Left lung (tissue), 10 donors: ENCODE data around the gene TMEM60. TPM values are rescaled to one million over a fixed set of nuclear protein-coding genes. Genes with fewer than 3 reads are reported as not detected.

Experiments used
- ATAC-seq: fragments of 200-7000 bp; cut with Tn5 transposase; one replicate; pipeline ENCODE4 v1.9.1; 2020; ENCODE audit warnings: moderate library complexity
- DNase-seq, 4 donors: peaks; one replicate each; pipeline ENCODE4 v3.0.0-alpha.2; 2013 to 2020
- H3K27ac ChIP-seq, 2 donors: fragments of 200-600 bp; sonication (generic) in 1 of 2; one replicate each; pipeline versions ENCODE4 v1.5.0 to v1.8.0; 2020 to 2021
- H3K27me3 ChIP-seq, 2 donors: fragments of 200-600 bp; sonication (generic) in 1 of 2; one replicate each; pipeline versions ENCODE4 v1.5.0 to v1.8.0; 2020 to 2021
- H3K36me3 ChIP-seq, 2 donors: fragments of 200-600 bp; sonication (generic) in 1 of 2; one replicate each; pipeline versions ENCODE4 v1.5.0 to v1.8.0; 2020 to 2021
- H3K4me1 ChIP-seq, 2 donors: fragments of 200-600 bp; one replicate each; pipeline ENCODE4 v1.8.0; 2021
- H3K4me3 ChIP-seq, 2 donors: fragments of 200-600 bp; sonication (generic) in 1 of 2; one replicate each; pipeline versions ENCODE4 v1.5.0 to v1.8.0; 2020 to 2021; ENCODE audit warnings: mild to moderate bottlenecking in 1 of 2
- H3K9me3 ChIP-seq, 2 donors: fragments of 200-600 bp; sonication (generic) in 1 of 2; one replicate each; pipeline versions ENCODE4 v1.5.0 to v1.8.0; 2020 to 2021
- CTCF ChIP-seq, 2 donors: fragments of 200-600 bp; sonication (generic) in 1 of 2; IDR thresholded peaks; one replicate each; pipeline versions ENCODE4 v1.5.0 to v1.8.0; 2021; ENCODE audit warnings: antibody characterized with exemption in 2 of 2
- intact Hi-C, 2 donors: fragments of 100-400 bp; cut with DNase I; formaldehyde crosslinking; loops; one replicate each; pipeline versions ENCODE4 v1.11.2 to v1.14.2; 2022
- polyA plus RNA-seq, 6 donors: library from polyadenylated mRNA; unstranded; fragments of 120-200 nt; gene quantifications; one replicate each; pipeline ENCODE4 v1.2.1, GENCODE V29; 2013; ENCODE audit not compliant: insufficient read length in 6 of 6
- total RNA-seq, 2 donors: library from RNA; stranded (reverse); fragmentation: NEBNext Ultra II Directional; extraction: Animal tissue kit (Norgen Biotek cat#: 25700); gene quantifications; one replicate each; pipeline ENCODE4 v1.2.1, GENCODE V29; 2021
- donor health status: DM: no; HTN: yes; CAD: no.
- donor health status: DM: no; HTN: no; CAD: no.

The TMEM60 gene
- total and polyA plus RNA-seq, 8 donors, result 20.2 to 22.8 (median 21.2) TPM

GRCh38 chr7:77819021-77819420 is 20.8 kb upstream of the TMEM60 start:
- Histone ChIP-seq H3K27me3 (no peaks in the 10 kb centered on the region), H3K27ac (no peak overlapping the region), H3K4me3 (no peak overlapping the region), H3K9me3 (peaks cover 5 to 56% of the 10 kb centered on the region in 2 donors), H3K4me1 (peaks cover 0 to 3% of the 10 kb centered on the region in 2 donors), H3K36me3 (no peaks in the 10 kb centered on the region)
- DNase-seq (no peak), ATAC-seq (no peak)
- TF ChIP-seq CTCF (IDR thresholded peaks at IDR 0.05), result no peak
- intact Hi-C loops, result no loop called here

GRCh38 chr7:77813180-77813579 is 14.9 kb upstream of the TMEM60 start:
- H3K27ac ChIP-seq, result no peak overlapping the region
- H3K4me1 ChIP-seq, result peaks cover 0 to 8% of the 10 kb centered on the region in 2 donors
- no peak for ATAC-seq
- intact Hi-C loops, result no loop called here
- H3K27me3 ChIP-seq, result no peaks in the 10 kb centered on the region
- peaks cover 0 to 14% of the 10 kb centered on the region in 2 donors for H3K9me3 ChIP-seq
- no peak for TF ChIP-seq CTCF (IDR thresholded peaks at IDR 0.05)
- no peak for DNase-seq
- no peak overlapping the region for H3K4me3 ChIP-seq
- no peaks in the 10 kb centered on the region for H3K36me3 ChIP-seq

GRCh38 chr7:77812290-77812685 is 14.1 kb upstream of the TMEM60 start:
- H3K36me3 ChIP-seq, result no peaks in the 10 kb centered on the region
- peaks cover 0 to 18% of the 10 kb centered on the region in 2 donors for H3K9me3 ChIP-seq
- DNase-seq, result no peak
- H3K27me3 ChIP-seq, result no peaks in the 10 kb centered on the region
- no peak overlapping the region for H3K4me3 ChIP-seq
- H3K4me1 ChIP-seq, result peaks cover 0 to 8% of the 10 kb centered on the region in 2 donors
- peak; percentile 81 for ATAC-seq
- TF ChIP-seq CTCF (IDR thresholded peaks at IDR 0.05), result no peak
- intact Hi-C loops, result no loop called here
- no peak overlapping the region for H3K27ac ChIP-seq

GRCh38 chr7:77811516-77812289 is 13.5 kb upstream of the TMEM60 start:
- ATAC-seq (peak; percentile 29), DNase-seq (no peak)
- Histone ChIP-seq H3K4me1 (peaks cover 0 to 8% of the 10 kb centered on the region in 2 donors), H3K36me3 (no peaks in the 10 kb centered on the region), H3K9me3 (peaks cover 0 to 18% of the 10 kb centered on the region in 2 donors), H3K27me3 (no peaks in the 10 kb centered on the region), H3K27ac (no peak overlapping the region), H3K4me3 (no peak overlapping the region)
- intact Hi-C loops, result no loop called here
- TF ChIP-seq CTCF (IDR thresholded peaks at IDR 0.05), result no peak

- TF ChIP-seq CTCF (IDR thresholded peaks at IDR 0.05), result no peak
- Histone ChIP-seq H3K27me3 (no peaks in the 10 kb centered on the region), H3K36me3 (no peaks in the 10 kb centered on the region), H3K9me3 (peaks cover 0 to 29% of the 10 kb centered on the region in 2 donors), H3K4me1 (peaks cover 0 to 7% of the 10 kb centered on the region in 2 donors), H3K4me3 (no peak overlapping the region), H3K27ac (no peak overlapping the region)
- intact Hi-C loops, result no loop called here
- DNase-seq, result no peak
- ATAC-seq, result no peak
Measured at GRCh38 chr7:77808517-77808916, 10.3 kb upstream of the TMEM60 start.
